GM13976 (cell line): ENCODE measurements around the gene SMTNL2.

Experiments
- DNase-seq: peaks from one replicate; pipeline ENCODE4 v3.0.0; 2012; ENCODE audit warnings: low spot score
- in situ Hi-C: fragments of 300-500 bp; cut with MboI; formaldehyde crosslinking; loops from one replicate; pipeline ENCODE4 v1.12.0; 2022; ENCODE audit warnings: low sequenced_read_pairs, mixed read lengths, inconsistent platforms; ENCODE audit not compliant: unreplicated experiment
- TF ChIP-seq, protein P1 (sequence below): IDR thresholded peaks from 2 replicates; pipeline ENCODE4 v1.5.1; 2012; ENCODE audit warnings: borderline replicate concordance, mild to moderate bottlenecking; ENCODE audit not compliant: insufficient read depth; ENCODE audit errors: extremely low read depth, missing control alignments, control extremely low read depth

Gene SMTNL2

DNA sequence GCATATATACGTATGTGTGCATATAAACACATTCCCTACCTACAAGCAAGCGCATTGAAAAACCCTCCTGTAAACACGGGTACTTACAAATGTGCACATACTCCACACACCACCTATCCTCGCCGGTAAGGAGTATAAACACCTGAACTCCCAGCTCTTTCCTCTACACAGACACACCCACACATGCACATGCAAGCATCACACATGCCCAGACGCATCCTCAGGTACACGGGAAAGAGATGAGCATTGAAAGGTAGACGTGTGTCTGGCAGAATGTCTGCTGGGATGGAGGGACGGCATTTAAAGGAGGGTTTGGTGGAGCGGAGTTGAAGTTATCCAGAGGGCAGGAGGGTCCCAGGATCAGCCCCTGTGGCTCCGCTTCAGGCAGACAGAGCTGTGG, 4.7 kb upstream of the SMTNL2 start:
- in situ Hi-C loops: no loop called here
- TF ChIP-seq, protein P1, sequence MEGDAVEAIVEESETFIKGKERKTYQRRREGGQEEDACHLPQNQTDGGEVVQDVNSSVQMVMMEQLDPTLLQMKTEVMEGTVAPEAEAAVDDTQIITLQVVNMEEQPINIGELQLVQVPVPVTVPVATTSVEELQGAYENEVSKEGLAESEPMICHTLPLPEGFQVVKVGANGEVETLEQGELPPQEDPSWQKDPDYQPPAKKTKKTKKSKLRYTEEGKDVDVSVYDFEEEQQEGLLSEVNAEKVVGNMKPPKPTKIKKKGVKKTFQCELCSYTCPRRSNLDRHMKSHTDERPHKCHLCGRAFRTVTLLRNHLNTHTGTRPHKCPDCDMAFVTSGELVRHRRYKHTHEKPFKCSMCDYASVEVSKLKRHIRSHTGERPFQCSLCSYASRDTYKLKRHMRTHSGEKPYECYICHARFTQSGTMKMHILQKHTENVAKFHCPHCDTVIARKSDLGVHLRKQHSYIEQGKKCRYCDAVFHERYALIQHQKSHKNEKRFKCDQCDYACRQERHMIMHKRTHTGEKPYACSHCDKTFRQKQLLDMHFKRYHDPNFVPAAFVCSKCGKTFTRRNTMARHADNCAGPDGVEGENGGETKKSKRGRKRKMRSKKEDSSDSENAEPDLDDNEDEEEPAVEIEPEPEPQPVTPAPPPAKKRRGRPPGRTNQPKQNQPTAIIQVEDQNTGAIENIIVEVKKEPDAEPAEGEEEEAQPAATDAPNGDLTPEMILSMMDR: no peak
- no peak for DNase-seq

DNA sequence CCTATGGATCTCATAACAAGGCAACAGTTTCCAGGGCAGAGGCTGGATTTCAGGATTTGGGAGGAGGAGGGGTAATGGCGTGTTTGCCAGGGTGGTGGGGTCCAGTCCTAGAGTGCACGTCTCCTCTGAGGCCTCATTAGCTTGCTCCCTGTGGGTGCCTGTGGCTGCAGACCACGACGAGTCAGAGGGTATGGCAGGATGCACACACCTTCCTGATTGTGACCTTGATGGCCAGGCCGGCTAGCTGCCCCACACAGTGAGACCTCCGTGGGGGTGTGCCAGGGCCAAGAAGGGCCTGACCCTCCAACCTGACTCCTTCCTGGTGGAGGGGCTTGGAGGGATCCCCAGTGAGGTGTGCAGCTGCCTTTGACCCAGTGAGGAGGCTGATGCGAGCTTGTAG, 4.0 kb upstream of the SMTNL2 start:
- DNase-seq: no peak
- in situ Hi-C loops: no loop called here
- TF ChIP-seq, protein P1: no peak

DNA sequence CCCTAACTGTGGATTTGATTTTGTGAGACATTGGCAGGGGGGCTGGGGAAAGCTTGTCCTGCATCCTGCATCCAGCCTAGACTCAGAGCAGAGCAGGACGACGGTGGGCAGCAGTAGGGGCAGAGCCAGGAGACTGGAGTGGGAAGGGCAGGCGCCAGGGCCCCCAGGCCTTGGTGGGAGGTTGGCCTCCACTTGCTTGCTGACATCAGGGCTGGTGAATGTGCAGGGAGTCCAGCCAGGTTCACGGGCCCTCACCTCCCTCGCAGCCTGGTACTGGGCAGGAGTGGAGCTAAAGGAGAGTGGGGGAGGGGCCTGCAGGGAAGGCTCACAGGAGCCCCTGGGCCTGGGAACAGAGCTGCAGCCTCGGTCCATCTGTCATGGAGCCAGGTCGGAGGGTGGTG, 2.2 kb upstream of the SMTNL2 start:
- in situ Hi-C loops: no loop called here
- DNase-seq: no peak
- TF ChIP-seq, protein P1: no peak

DNA sequence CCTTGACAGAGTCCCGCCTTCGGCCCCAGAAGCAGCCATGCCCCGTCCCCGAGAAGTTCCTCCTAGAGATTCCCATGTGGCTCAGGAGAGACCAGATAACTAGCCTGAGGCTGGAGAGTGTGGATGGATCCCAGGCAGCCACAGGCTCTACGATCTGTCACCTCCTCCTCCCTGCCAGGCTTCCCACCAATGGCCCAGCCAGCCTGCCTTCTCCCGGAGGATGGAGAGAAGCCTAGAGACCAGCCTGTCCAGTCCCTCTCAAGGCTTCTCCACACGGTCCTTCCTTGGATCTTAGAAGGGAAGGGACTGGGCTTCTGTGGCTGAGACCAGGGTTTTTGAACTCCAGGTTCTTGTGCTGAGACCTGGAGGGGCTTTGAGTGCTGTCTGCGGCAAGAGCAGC, 1.6 kb upstream of the SMTNL2 start:
- TF ChIP-seq, protein P1: no peak
- in situ Hi-C loops: no loop called here
- DNase-seq: no peak

DNA sequence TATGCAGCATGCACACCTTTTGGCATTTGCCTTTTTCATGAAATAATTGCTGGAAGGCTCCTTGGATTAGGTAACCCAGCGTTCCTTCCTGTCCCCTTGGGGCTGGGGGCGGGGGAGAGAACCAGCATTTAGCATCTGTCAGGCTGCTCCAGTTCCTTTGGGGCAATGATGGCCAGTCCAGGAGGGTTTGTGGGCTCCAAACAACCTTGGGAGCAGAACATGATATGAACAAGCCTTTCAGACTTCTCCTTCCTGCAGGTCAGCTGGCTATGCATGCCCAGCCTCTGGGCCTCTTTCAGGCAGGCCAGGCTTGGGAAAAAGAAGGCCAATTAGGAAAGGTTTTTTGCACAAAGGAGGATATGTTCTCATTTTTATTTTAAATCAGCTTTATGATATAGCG, 1.1 kb upstream of the SMTNL2 start:
- DNase-seq: no peak
- in situ Hi-C loops: no loop called here
- TF ChIP-seq, protein P1: no peak

DNA sequence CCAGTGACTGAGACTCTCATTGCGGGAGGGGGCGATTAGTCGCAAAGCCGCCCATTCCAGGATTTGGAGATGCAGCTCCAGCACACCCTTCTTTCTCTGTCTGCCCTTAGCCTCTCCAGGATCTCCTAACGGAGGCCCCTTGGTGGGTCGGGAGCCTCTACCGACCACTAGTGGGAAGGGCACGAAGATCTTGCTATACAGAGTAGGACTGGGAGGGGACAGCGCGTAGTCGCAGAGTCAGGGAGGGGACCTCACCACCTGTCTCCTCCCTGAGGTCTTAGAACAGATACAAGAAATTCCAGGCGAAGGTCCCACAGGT, 588 bp upstream of the SMTNL2 start:
- no peak for DNase-seq
- in situ Hi-C loops: no loop called here
- TF ChIP-seq, protein P1: no peak
